ENCODE results near the gene RECQL5. TPM values are rescaled to one million over a fixed set of nuclear protein-coding genes. Genes with fewer than 3 reads are reported as not detected.

The RECQL5 gene
- total RNA-seq, 2 donors from 2014 or later = 54.3 TPM

- no peak overlapping the region for H3K4me3 Mint-ChIP-seq
- H3K4me1 Mint-ChIP-seq = peaks cover 6% of the 10 kb centered on the region
- H3K4me3 ChIP-seq (ENCODE audit: low read length) = no peak overlapping the region
Observed at GRCh38 chr17:75624714-75625345, 42.1 kb downstream of the RECQL5 start.

GRCh38 chr17:75624021-75624420, 42.9 kb downstream of the RECQL5 start:
- no peak overlapping the region for H3K4me3 Mint-ChIP-seq
- TF ChIP-seq CTCF (conservative IDR thresholded peaks at IDR 0.05) = no peak
- WGBS, 2 experiments (ENCODE audit: insufficient coverage in 1 of 2, insufficient read length in 1 of 2) = 90 to 94% methylated on average over 6 to 12 of the region's 12 CpGs
- no peaks in the 10 kb centered on the region for H3K9me3 ChIP-seq (ENCODE audit: control insufficient read depth, low read length)
- no peak overlapping the region for H3K9ac ChIP-seq (ENCODE audit: extremely low read depth, low read length, poor library complexity, severe bottlenecking)
- no peaks in the 10 kb centered on the region for H3K36me3 Mint-ChIP-seq (ENCODE audit: low read depth)
- H3K9me3 Mint-ChIP-seq = no peaks in the 10 kb centered on the region
- DNase-seq = no peak
- H3K4me1 Mint-ChIP-seq = peaks cover 6% of the 10 kb centered on the region
- no peaks in the 10 kb centered on the region for H3K36me3 ChIP-seq (ENCODE audit: control insufficient read depth, insufficient read depth, low read length)
- H3K27me3 ChIP-seq (ENCODE audit: control insufficient read depth, insufficient read depth, low read length, poor library complexity, severe bottlenecking) = no peaks in the 10 kb centered on the region
- peaks cover 7% of the 10 kb centered on the region for H3K4me1 ChIP-seq (ENCODE audit: control insufficient read depth, insufficient read depth, low read length)
- H3K4me3 ChIP-seq (ENCODE audit: low read length) = no peak overlapping the region
- H3K27ac ChIP-seq (ENCODE audit: low read depth, low read length) = no peak overlapping the region
- peaks cover 3% of the 10 kb centered on the region for H3K27me3 Mint-ChIP-seq (ENCODE audit: insufficient read depth)
- H3K27ac Mint-ChIP-seq = no peak overlapping the region

More at GRCh38 chr17:75624714-75625345, 42.1 kb downstream of the RECQL5 start:
- 95 to 97% methylated on average over 9 to 22 of the region's 23 CpGs for WGBS, 2 experiments (ENCODE audit: insufficient coverage in 1 of 2, insufficient read length in 1 of 2)
- Mint-ChIP-seq H3K9me3 (no peaks in the 10 kb centered on the region), H3K27ac (no peak overlapping the region), H3K27me3 (ENCODE audit: insufficient read depth) (peaks cover 3% of the 10 kb centered on the region), H3K36me3 (ENCODE audit: low read depth) (no peaks in the 10 kb centered on the region)
- H3K27ac ChIP-seq (ENCODE audit: low read depth, low read length) = no peak overlapping the region
- no peak for DNase-seq
- H3K9ac ChIP-seq (ENCODE audit: extremely low read depth, low read length, poor library complexity, severe bottlenecking) = no peak overlapping the region
- H3K36me3 ChIP-seq (ENCODE audit: control insufficient read depth, insufficient read depth, low read length) = no peaks in the 10 kb centered on the region
- H3K27me3 ChIP-seq (ENCODE audit: control insufficient read depth, insufficient read depth, low read length, poor library complexity, severe bottlenecking) = no peaks in the 10 kb centered on the region
- TF ChIP-seq CTCF (conservative IDR thresholded peaks at IDR 0.05) = no peak
- H3K4me1 ChIP-seq (ENCODE audit: control insufficient read depth, insufficient read depth, low read length) = peaks cover 7% of the 10 kb centered on the region
- no peaks in the 10 kb centered on the region for H3K9me3 ChIP-seq (ENCODE audit: control insufficient read depth, low read length)

- Mint-ChIP-seq H3K27ac (no peak overlapping the region), H3K4me3 (no peak overlapping the region), H3K36me3 (ENCODE audit: low read depth) (no peaks in the 10 kb centered on the region), H3K4me1 (peaks cover 6% of the 10 kb centered on the region), H3K9me3 (no peaks in the 10 kb centered on the region), H3K27me3 (ENCODE audit: insufficient read depth) (peaks cover 3% of the 10 kb centered on the region)
- Histone ChIP-seq H3K27ac (ENCODE audit: low read depth, low read length) (no peak overlapping the region), H3K27me3 (ENCODE audit: control insufficient read depth, insufficient read depth, low read length, poor library complexity, severe bottlenecking) (no peaks in the 10 kb centered on the region), H3K9ac (ENCODE audit: extremely low read depth, low read length, poor library complexity, severe bottlenecking) (no peak overlapping the region), H3K9me3 (ENCODE audit: control insufficient read depth, low read length) (no peaks in the 10 kb centered on the region), H3K36me3 (ENCODE audit: control insufficient read depth, insufficient read depth, low read length) (no peaks in the 10 kb centered on the region), H3K4me3 (ENCODE audit: low read length) (no peak overlapping the region), H3K4me1 (ENCODE audit: control insufficient read depth, insufficient read depth, low read length) (peaks cover 7% of the 10 kb centered on the region)
- no peak for DNase-seq
- 86 to 96% methylated on average over 8 to 9 of the region's 9 CpGs for WGBS, 2 experiments (ENCODE audit: insufficient coverage in 1 of 2, insufficient read length in 1 of 2)
- no peak for TF ChIP-seq CTCF (conservative IDR thresholded peaks at IDR 0.05)
Observed at GRCh38 chr17:75623386-75623785, 43.6 kb downstream of the RECQL5 start.
